Measurements from ENCODE around the gene DIP2C. TPM values are rescaled to one million over a fixed set of nuclear protein-coding genes. Genes with fewer than 3 reads are reported as not detected.

DIP2C gene
- total and polyA plus RNA-seq, 8 donors, result 2.4 to 40.1 (median 21.0) TPM

- Histone ChIP-seq H3K27ac (no peak overlapping the region), H3K27me3 (no peaks in the 10 kb centered on the region), H3K4me3 (no peak overlapping the region), H3K4me1 (peaks cover 9 to 69% (median 28%) of the 10 kb centered on the region in 4 donors), H3K9me3 (peaks cover 0 to 9% (median 6%) of the 10 kb centered on the region in 4 donors), H3K36me3 (no peaks in the 10 kb centered on the region)
- WGBS, 5 donors, result 49 to 62% (median 58%) methylated on average over 6 to 8 of the region's 8 CpGs
- no peak for DNase-seq
- TF ChIP-seq POLR2AphosphoS5 (IDR thresholded peaks at IDR 0.05) (no peak), CTCF (IDR thresholded peaks at IDR 0.05) (no peak), POLR2A (IDR thresholded peaks at IDR 0.05) (no peak), EP300 (IDR thresholded peaks at IDR 0.05) (no peak)
- intact Hi-C loops (cut with DNase I; ENCODE audit: low total_unique reads), result no loop called here
Measured at GRCh38 chr10:559767-560047, 129.8 kb downstream of the DIP2C start.

GRCh38 chr10:558891-559766 lies 130.3 kb downstream of the DIP2C start:
- Histone ChIP-seq H3K27me3 (no peaks in the 10 kb centered on the region), H3K4me3 (no peak overlapping the region), H3K27ac (no peak overlapping the region), H3K9me3 (peaks cover 0 to 4% (median 3%) of the 10 kb centered on the region in 4 donors), H3K4me1 (peaks cover 9 to 75% (median 30%) of the 10 kb centered on the region in 4 donors), H3K36me3 (no peaks in the 10 kb centered on the region)
- intact Hi-C loops (cut with DNase I; ENCODE audit: low total_unique reads), result no loop called here
- DNase-seq, result no peak
- WGBS, 5 donors, result 78 to 83% (median 82%) methylated on average over 19 of the region's 19 CpGs
- TF ChIP-seq CTCF (IDR thresholded peaks at IDR 0.05) (no peak), POLR2AphosphoS5 (IDR thresholded peaks at IDR 0.05) (no peak)

GRCh38 chr10:558364-558763 lies 131.1 kb downstream of the DIP2C start:
- Histone ChIP-seq H3K9me3 (no peaks in the 10 kb centered on the region), H3K27me3 (no peaks in the 10 kb centered on the region), H3K4me3 (no peak overlapping the region), H3K27ac (no peak overlapping the region), H3K4me1 (peaks cover 9 to 77% (median 30%) of the 10 kb centered on the region in 4 donors), H3K36me3 (no peaks in the 10 kb centered on the region)
- intact Hi-C loops (cut with DNase I; ENCODE audit: low total_unique reads), result no loop called here
- DNase-seq, result no peak
- 77 to 85% (median 84%) methylated on average over 17 of the region's 17 CpGs for WGBS, 5 donors
- no peak for TF ChIP-seq CTCF (IDR thresholded peaks at IDR 0.05)
- TF ChIP-seq POLR2AphosphoS5 (IDR thresholded peaks at IDR 0.05), result no peak
- TF ChIP-seq EP300 (IDR thresholded peaks at IDR 0.05), result no peak
- no peak for TF ChIP-seq POLR2A (IDR thresholded peaks at IDR 0.05)

GRCh38 chr10:557792-558328 lies 131.6 kb downstream of the DIP2C start:
- no peak overlapping the region for H3K27ac ChIP-seq
- DNase-seq, result no peak

More at GRCh38 chr10:557792-558328, 131.6 kb downstream of the DIP2C start:
- Histone ChIP-seq H3K4me3 (no peak overlapping the region), H3K27me3 (no peaks in the 10 kb centered on the region), H3K36me3 (no peaks in the 10 kb centered on the region), H3K4me1 (peaks cover 9 to 74% (median 31%) of the 10 kb centered on the region in 4 donors), H3K9me3 (no peaks in the 10 kb centered on the region)
- TF ChIP-seq EP300 (IDR thresholded peaks at IDR 0.05) (no peak), POLR2A (IDR thresholded peaks at IDR 0.05) (no peak), POLR2AphosphoS5 (IDR thresholded peaks at IDR 0.05) (no peak), CTCF (IDR thresholded peaks at IDR 0.05) (no peak)
- intact Hi-C loops (cut with DNase I; ENCODE audit: low total_unique reads), result no loop called here
- 75 to 87% (median 78%) methylated on average over 9 to 10 of the region's 10 CpGs for WGBS, 5 donors

Measured in stomach (tissue), 9 donors.